Epithelial cell of esophagus (primary cell): ENCODE results near the gene CUL4B.
A peak's percentile ranks its signal among the peaks of the same experiment; 100 is the strongest.

Source experiments
- DNase-seq: peaks from one replicate; pipeline ENCODE4 v3.0.0; 2010; ENCODE audit warnings: low read depth
- H3K4me3 ChIP-seq: 2 replicates; pipeline ENCODE4 v1.5.1; 2011; ENCODE audit warnings: mild to moderate bottlenecking, low read length, control low read depth
- CTCF ChIP-seq: IDR thresholded peaks from 2 replicates; pipeline ENCODE4 v1.5.1; 2011; ENCODE audit warnings: low read depth, mild to moderate bottlenecking, low read length, control low read depth, inconsistent platforms; ENCODE audit not compliant: insufficient read depth; ENCODE audit errors: missing control alignments

The CUL4B gene

GRCh38 chrX:120561634-120562568 is 1.1 kb upstream of the CUL4B start:
- no peak for TF ChIP-seq CTCF
- H3K4me3 ChIP-seq, result peak overlapping the region; percentile 48
- no peak for DNase-seq

- DNase-seq, result peak; percentile 21
- H3K4me3 ChIP-seq, result peak overlapping the region; percentile 70
- no peak for TF ChIP-seq CTCF
These were observed 339 bp downstream of the CUL4B start for GRCh38 chrX:120560405-120560841.

- H3K4me3 ChIP-seq, result peak overlapping the region; percentile 70
- TF ChIP-seq CTCF, result no peak
- peak; percentile 29 for DNase-seq
These were observed 958 bp downstream of the CUL4B start for GRCh38 chrX:120559804-120560203.

- TF ChIP-seq CTCF, result no peak
- DNase-seq, result no peak
- no peak overlapping the region for H3K4me3 ChIP-seq
These were observed 4.5 kb downstream of the CUL4B start for GRCh38 chrX:120556251-120556650.

- peak; percentile 86 for DNase-seq
- no peak for TF ChIP-seq CTCF
- no peak overlapping the region for H3K4me3 ChIP-seq
These were observed 11.0 kb downstream of the CUL4B start for GRCh38 chrX:120549483-120550452.

GRCh38 chrX:120536061-120536460 is 24.7 kb downstream of the CUL4B start:
- DNase-seq, result no peak
- no peak for TF ChIP-seq CTCF
- no peak overlapping the region for H3K4me3 ChIP-seq
